Mesenchymal stem cell (in vitro differentiated cells and primary cell): ENCODE results near the gene CFAP73.
"Not testable (repeated sequence)": the region's sequence is repeated elsewhere in the genome, so short reads cannot be mapped to it uniquely, and the experiment has no call there.

Experiments
- DNase-seq: peaks from one replicate; pipeline ENCODE4 v3.0.0-alpha.2; 2013
- H2AFZ ChIP-seq: one replicate; pipeline ENCODE4 v1.6.1; 2013; ENCODE audit warnings: low read depth, mild to moderate bottlenecking, control low read depth, inconsistent platforms, low read length, moderate library complexity
- H2AK5ac ChIP-seq: 2 replicates; pipeline ENCODE4 v1.6.1; 2013; ENCODE audit warnings: low read length, moderate library complexity, mild to moderate bottlenecking, inconsistent platforms; ENCODE audit not compliant: severe bottlenecking
- H2BK120ac ChIP-seq: one replicate; pipeline ENCODE4 v1.6.1; 2013; ENCODE audit warnings: low read depth, mild to moderate bottlenecking, inconsistent platforms, low read length, moderate library complexity
- H2BK12ac ChIP-seq, 2 experiments: one replicate each; pipeline ENCODE4 v1.6.1; 2013; ENCODE audit warnings: inconsistent platforms in 2 of 2, low read length in 2 of 2, mild to moderate bottlenecking in 2 of 2, moderate library complexity in 2 of 2, control low read depth in 1 of 2
- H2BK15ac ChIP-seq: one replicate; pipeline ENCODE4 v1.6.1; 2013; ENCODE audit warnings: mild to moderate bottlenecking, low read depth, inconsistent platforms; ENCODE audit not compliant: poor library complexity, severe bottlenecking
- H2BK5ac ChIP-seq: 2 replicates; pipeline ENCODE4 v1.6.1; 2013; ENCODE audit warnings: low read depth, mild to moderate bottlenecking, low read length, control low read depth, inconsistent platforms; ENCODE audit not compliant: poor library complexity, severe bottlenecking
- H3K14ac ChIP-seq, 2 experiments: one replicate each; pipeline ENCODE4 v1.6.1; 2013; ENCODE audit warnings: inconsistent platforms in 2 of 2, low read length in 2 of 2, control low read depth in 1 of 2, mild to moderate bottlenecking in 1 of 2, moderate library complexity in 1 of 2
- H3K18ac ChIP-seq, 2 experiments: one replicate each; pipeline ENCODE4 v1.6.1; 2013; ENCODE audit warnings: inconsistent platforms in 2 of 2, low read length in 2 of 2, control low read depth in 1 of 2, low read depth in 1 of 2, mild to moderate bottlenecking in 1 of 2
- H3K23ac ChIP-seq, 2 experiments: one replicate each; pipeline ENCODE4 v1.6.1; 2013; ENCODE audit warnings: inconsistent platforms in 2 of 2, low read length in 2 of 2, mild to moderate bottlenecking in 2 of 2, moderate library complexity in 2 of 2, control low read depth in 1 of 2
- H3K27ac ChIP-seq: 2 replicates; pipeline ENCODE4 v1.5.1; 2013; ENCODE audit warnings: mild to moderate bottlenecking, moderate library complexity, low read length, control low read depth, inconsistent platforms; ENCODE audit not compliant: poor library complexity, severe bottlenecking
- H3K27me3 ChIP-seq, 2 experiments: 2 replicates each; pipeline versions ENCODE4 v1.6.1 to v1.7.0; 2013; ENCODE audit warnings: low read length in 2 of 2, mild to moderate bottlenecking in 2 of 2, moderate library complexity in 2 of 2, control low read depth in 1 of 2, inconsistent platforms in 1 of 2; ENCODE audit not compliant: control insufficient read depth in 1 of 2, insufficient read depth in 1 of 2
- H3K36me3 ChIP-seq, 2 experiments: 2 replicates each; pipeline versions ENCODE4 v1.6.1 to v1.7.0; 2013; ENCODE audit warnings: low read length in 2 of 2, control low read depth in 1 of 2, inconsistent platforms in 1 of 2, low read depth in 1 of 2, mild to moderate bottlenecking in 1 of 2; ENCODE audit not compliant: insufficient read depth in 2 of 2, control insufficient read depth in 1 of 2
- H3K4ac ChIP-seq, 2 experiments: one replicate each; pipeline ENCODE4 v1.6.1; 2013; ENCODE audit warnings: inconsistent platforms in 2 of 2, low read length in 2 of 2, mild to moderate bottlenecking in 2 of 2, moderate library complexity in 2 of 2, control low read depth in 1 of 2, low read depth in 1 of 2
- H3K4me1 ChIP-seq: 2 replicates; pipeline ENCODE4 v1.6.1; 2013; ENCODE audit warnings: low read depth, low read length, control low read depth; ENCODE audit not compliant: control insufficient read depth, insufficient read depth
- H3K4me2 ChIP-seq: 2 replicates; pipeline ENCODE4 v1.6.1; 2013; ENCODE audit warnings: low read length, mild to moderate bottlenecking, inconsistent platforms; ENCODE audit not compliant: poor library complexity, severe bottlenecking
- H3K4me3 ChIP-seq, 2 experiments: 2 replicates each; pipeline versions ENCODE4 v1.5.1 to v1.7.0; 2013; ENCODE audit warnings: low read length in 2 of 2, mild to moderate bottlenecking in 2 of 2, control low read depth in 1 of 2, low read depth in 1 of 2; ENCODE audit not compliant: insufficient read depth in 1 of 2
- H3K79me1 ChIP-seq: replicated peaks from 2 replicates; pipeline ENCODE4 v1.6.1; 2013; ENCODE audit warnings: mild to moderate bottlenecking, control low read depth, low read length, inconsistent platforms; ENCODE audit not compliant: poor library complexity, severe bottlenecking
- H3K9ac ChIP-seq: 2 replicates; pipeline ENCODE4 v1.7.0; 2013; ENCODE audit warnings: mild to moderate bottlenecking, low read length, moderate library complexity
- H3K9me3 ChIP-seq: 2 replicates; pipeline ENCODE4 v1.7.0; 2013; ENCODE audit warnings: mild to moderate bottlenecking, low read length; ENCODE audit not compliant: control insufficient read depth
- H4K8ac ChIP-seq: one replicate; pipeline ENCODE4 v1.6.1; 2013; ENCODE audit warnings: inconsistent platforms, mild to moderate bottlenecking, low read length, moderate library complexity
- H4K91ac ChIP-seq: one replicate; pipeline ENCODE4 v1.6.1; 2013; ENCODE audit warnings: mild to moderate bottlenecking, low read length, inconsistent platforms
- WGBS: methylation state at CpG from one replicate; pipeline ENCODE4 v1.1.7; 2013; ENCODE audit warnings: mixed read lengths; 5-methylcytosine and 5-hydroxymethylcytosine counted together

Gene CFAP73

GRCh38 chr12:113141716-113142115 lies 7.8 kb upstream of the CFAP73 start:
- Histone ChIP-seq H3K4me1 (peaks cover 18% of the 10 kb centered on the region), H3K27me3 (peaks cover 10 to 11% of the 10 kb centered on the region in 2 experiments)
- not testable (repeated sequence) for DNase-seq, H3K9me3 ChIP-seq, H2AFZ ChIP-seq, H3K23ac ChIP-seq, H2BK12ac ChIP-seq, H2AK5ac ChIP-seq, H3K18ac ChIP-seq, H3K4me3 ChIP-seq, H3K79me1 ChIP-seq, H3K4ac ChIP-seq, H3K4me2 ChIP-seq, H2BK120ac ChIP-seq, H4K8ac ChIP-seq, H3K14ac ChIP-seq, H4K91ac ChIP-seq, H2BK5ac ChIP-seq, H2BK15ac ChIP-seq, H3K27ac ChIP-seq, H3K36me3 ChIP-seq, H3K9ac ChIP-seq
- WGBS = 35% methylated on average over 2 of the region's 3 CpGs

DNA sequence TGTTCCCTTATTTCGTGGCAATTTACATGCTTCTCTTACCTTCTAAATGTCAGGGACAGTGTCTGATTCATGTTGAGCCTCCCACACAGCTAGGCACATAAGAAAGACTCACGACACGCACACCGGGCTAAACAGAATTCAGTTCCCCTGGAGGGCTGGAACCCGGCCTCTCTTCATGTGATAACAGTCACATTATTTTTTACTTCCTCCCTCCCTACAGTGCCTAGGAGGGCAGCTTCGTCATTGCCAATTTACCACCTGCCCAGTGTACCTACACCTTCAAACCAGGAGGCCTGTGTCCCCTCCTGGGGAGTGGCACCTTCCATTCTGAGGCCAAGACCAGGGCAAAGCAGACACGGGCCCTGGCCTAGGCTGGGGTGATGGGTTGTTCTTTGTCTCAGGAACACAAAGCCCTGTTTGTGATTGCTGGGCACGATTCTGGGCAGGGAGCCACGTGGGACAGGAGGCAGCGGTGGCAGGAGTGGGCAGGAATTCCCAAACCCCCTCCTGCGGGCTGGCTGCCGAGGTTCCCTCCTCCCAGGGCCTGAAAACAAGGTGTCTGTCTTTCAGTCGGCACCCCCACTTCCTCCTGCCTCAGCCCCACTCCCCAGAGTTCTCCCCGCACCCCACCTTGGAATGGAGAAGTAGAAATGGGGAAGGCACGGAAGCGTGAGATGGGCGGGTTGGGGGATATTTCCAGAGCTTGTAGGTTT lies 7.2 kb upstream of the CFAP73 start:
- Histone ChIP-seq H2BK5ac (no peak overlapping the region), H4K8ac (no peak overlapping the region), H2BK15ac (no peak overlapping the region), H4K91ac (no peak overlapping the region), H2AK5ac (peak overlapping the region; percentile 1), H3K18ac (no peak overlapping the region), H3K27ac (no peak overlapping the region), H2AFZ (no peak overlapping the region), H3K79me1 (no peaks in the 10 kb centered on the region), H3K36me3 (no peaks in the 10 kb centered on the region), H3K4me2 (no peak overlapping the region), H3K4me3 (no peak overlapping the region), H3K4me1 (peaks cover 18% of the 10 kb centered on the region), H3K4ac (no peak overlapping the region), H3K9ac (no peak overlapping the region), H3K23ac (no peak overlapping the region), H2BK12ac (no peak overlapping the region), H3K27me3 (peaks cover 6% of the 10 kb centered on the region in 2 experiments), H3K9me3 (peaks cover 3% of the 10 kb centered on the region), H3K14ac (no peak overlapping the region), H2BK120ac (no peak overlapping the region)
- DNase-seq = no peak
- 78% methylated on average over 16 of the region's 17 CpGs for WGBS

- Histone ChIP-seq H3K36me3 (no peaks in the 10 kb centered on the region), H2AK5ac (no peak overlapping the region), H4K8ac (no peak overlapping the region), H4K91ac (no peak overlapping the region), H3K4me1 (peaks cover 15% of the 10 kb centered on the region), H3K27ac (no peak overlapping the region), H3K14ac (peak overlapping the region in 1 of 2 experiments; percentile 64), H3K9ac (no peak overlapping the region), H3K4ac (no peak overlapping the region), H3K4me3 (no peak overlapping the region), H2AFZ (no peak overlapping the region), H3K27me3 (peaks cover 6 to 8% of the 10 kb centered on the region in 2 experiments), H3K4me2 (no peak overlapping the region), H3K9me3 (peaks cover 3% of the 10 kb centered on the region), H2BK120ac (no peak overlapping the region), H2BK5ac (no peak overlapping the region), H2BK15ac (no peak overlapping the region), H3K79me1 (no peaks in the 10 kb centered on the region), H3K18ac (no peak overlapping the region), H3K23ac (no peak overlapping the region), H2BK12ac (no peak overlapping the region)
- no peak for DNase-seq
- 79% methylated on average over 5 of the region's 5 CpGs for WGBS
Observed at GRCh38 chr12:113142886-113143332, 6.6 kb upstream of the CFAP73 start.

GRCh38 chr12:113143959-113144358 lies 5.6 kb upstream of the CFAP73 start:
- no peak overlapping the region for H3K18ac ChIP-seq
- WGBS = 93% methylated on average over 4 of the region's 8 CpGs

More at GRCh38 chr12:113143959-113144358, 5.6 kb upstream of the CFAP73 start:
- no peak overlapping the region for H2BK120ac ChIP-seq
- H3K9me3 ChIP-seq = peaks cover 3% of the 10 kb centered on the region
- no peak overlapping the region for H2BK12ac ChIP-seq
- DNase-seq = no peak
- no peak overlapping the region for H2BK5ac ChIP-seq
- no peak overlapping the region for H3K14ac ChIP-seq
- H4K8ac ChIP-seq = no peak overlapping the region
- H4K91ac ChIP-seq = no peak overlapping the region
- no peak overlapping the region for H2AFZ ChIP-seq
- no peak overlapping the region for H3K4me2 ChIP-seq
- no peak overlapping the region for H3K9ac ChIP-seq
- H3K4me1 ChIP-seq = peaks cover 9% of the 10 kb centered on the region
- no peaks in the 10 kb centered on the region for H3K79me1 ChIP-seq
- H2AK5ac ChIP-seq = no peak overlapping the region
- H3K27ac ChIP-seq = no peak overlapping the region
- peaks cover 3 to 6% of the 10 kb centered on the region in 2 experiments for H3K27me3 ChIP-seq
- no peak overlapping the region for H3K4me3 ChIP-seq
- no peak overlapping the region for H3K4ac ChIP-seq
- no peaks in the 10 kb centered on the region for H3K36me3 ChIP-seq
- H2BK15ac ChIP-seq = no peak overlapping the region
- no peak overlapping the region for H3K23ac ChIP-seq
